Regular cardiac myocyte (primary cell): ENCODE data around the gene PDS5B. TPM values are rescaled to one million over a fixed set of nuclear protein-coding genes. Genes with fewer than 3 reads are reported as not detected.

ENCODE experiments used
- total RNA-seq: library from RNA; depleted of rRNA; stranded (reverse); fragments of >200 nt; gene quantifications from 2 replicates; pipeline ENCODE4 v1.2.3, GENCODE V29; 2014

PDS5B gene, protein sequence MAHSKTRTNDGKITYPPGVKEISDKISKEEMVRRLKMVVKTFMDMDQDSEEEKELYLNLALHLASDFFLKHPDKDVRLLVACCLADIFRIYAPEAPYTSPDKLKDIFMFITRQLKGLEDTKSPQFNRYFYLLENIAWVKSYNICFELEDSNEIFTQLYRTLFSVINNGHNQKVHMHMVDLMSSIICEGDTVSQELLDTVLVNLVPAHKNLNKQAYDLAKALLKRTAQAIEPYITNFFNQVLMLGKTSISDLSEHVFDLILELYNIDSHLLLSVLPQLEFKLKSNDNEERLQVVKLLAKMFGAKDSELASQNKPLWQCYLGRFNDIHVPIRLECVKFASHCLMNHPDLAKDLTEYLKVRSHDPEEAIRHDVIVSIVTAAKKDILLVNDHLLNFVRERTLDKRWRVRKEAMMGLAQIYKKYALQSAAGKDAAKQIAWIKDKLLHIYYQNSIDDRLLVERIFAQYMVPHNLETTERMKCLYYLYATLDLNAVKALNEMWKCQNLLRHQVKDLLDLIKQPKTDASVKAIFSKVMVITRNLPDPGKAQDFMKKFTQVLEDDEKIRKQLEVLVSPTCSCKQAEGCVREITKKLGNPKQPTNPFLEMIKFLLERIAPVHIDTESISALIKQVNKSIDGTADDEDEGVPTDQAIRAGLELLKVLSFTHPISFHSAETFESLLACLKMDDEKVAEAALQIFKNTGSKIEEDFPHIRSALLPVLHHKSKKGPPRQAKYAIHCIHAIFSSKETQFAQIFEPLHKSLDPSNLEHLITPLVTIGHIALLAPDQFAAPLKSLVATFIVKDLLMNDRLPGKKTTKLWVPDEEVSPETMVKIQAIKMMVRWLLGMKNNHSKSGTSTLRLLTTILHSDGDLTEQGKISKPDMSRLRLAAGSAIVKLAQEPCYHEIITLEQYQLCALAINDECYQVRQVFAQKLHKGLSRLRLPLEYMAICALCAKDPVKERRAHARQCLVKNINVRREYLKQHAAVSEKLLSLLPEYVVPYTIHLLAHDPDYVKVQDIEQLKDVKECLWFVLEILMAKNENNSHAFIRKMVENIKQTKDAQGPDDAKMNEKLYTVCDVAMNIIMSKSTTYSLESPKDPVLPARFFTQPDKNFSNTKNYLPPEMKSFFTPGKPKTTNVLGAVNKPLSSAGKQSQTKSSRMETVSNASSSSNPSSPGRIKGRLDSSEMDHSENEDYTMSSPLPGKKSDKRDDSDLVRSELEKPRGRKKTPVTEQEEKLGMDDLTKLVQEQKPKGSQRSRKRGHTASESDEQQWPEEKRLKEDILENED (N-terminal part only)
- total RNA-seq = 23.2 and 24.0 TPM in 2 replicates

DNA sequence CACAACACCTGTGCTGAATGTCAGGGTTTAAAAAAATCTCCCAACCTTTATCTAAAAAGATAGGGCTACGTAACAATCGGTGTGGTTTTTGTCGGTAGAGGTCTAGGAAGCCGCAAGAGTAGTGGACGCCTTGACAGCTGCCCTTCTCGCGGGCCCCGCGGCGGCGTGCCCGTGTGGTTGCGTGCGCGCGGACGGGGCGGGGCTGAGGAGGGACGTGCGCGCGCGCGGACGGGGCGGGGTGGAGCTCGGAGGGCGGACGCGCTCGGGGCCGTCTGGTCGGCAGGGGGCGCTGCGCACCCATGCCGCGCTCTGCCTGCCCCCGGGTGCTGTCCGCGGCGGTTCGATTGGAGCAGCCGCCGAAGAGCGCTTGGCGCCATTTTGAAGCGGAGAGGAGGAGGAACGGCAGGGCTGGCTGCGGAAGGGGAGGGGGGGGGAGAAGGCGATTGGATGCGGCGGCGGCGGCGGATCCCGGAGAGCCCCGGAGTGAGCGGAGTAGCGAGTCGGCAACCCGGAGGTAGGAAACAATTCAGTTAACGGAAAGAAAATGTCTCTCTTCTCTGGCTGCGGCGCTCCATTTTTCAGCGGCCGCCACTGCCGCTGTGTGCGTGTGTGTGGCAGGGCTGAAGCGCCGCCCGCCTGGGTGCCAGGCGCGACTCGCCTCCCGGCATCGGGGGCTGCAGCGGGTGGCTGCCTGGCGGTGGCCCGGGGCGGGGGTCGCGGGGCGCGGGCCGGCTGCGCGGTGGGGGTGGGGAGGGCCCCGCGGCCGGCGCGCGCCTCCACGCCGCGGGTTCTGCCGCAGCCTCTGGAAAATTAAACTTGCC lies at the start of gene PDS5B:
TSS of gene PDS5B (plus strand) at position 373 of the 821 bp plus-strand sequence. CDS start 62,321 bp downstream, outside the sequence.

DNA sequence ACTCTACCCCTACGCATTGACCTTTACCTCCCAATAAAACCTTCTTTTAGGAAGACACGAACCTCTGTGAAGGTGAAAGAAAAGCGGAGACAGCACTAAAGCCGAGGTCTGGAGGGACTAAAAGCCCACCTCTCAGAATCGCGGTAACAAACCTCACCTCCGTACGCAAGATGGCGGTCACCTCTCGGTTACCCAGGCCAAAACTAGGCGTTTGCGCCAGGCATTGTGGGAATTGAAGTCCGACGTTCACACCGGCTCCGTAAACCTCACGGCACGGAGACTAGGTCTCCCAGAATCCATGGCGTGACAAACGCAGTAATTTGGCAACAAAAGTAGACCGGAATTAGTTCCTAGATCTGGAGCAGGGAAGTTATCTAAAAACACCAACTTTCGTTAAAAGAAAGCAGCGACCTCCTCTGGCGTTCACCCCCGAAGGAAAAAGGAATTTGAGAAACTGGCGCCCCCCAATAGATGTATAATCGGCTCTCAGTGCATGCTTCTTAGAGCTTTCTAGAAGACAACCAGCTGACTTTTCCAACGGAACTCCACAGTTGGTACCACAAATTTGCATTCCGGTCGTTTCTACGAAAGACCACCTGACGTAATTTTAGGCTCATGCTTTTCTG lies 47.5 kb upstream of the PDS5B start, which contains the start of gene N4BP2L2:
TSS of gene N4BP2L2 (minus strand) at position 175 of the 626 bp plus-strand sequence. CDS start 1,768 bp downstream, outside the sequence.

Other genes starting within 250 kb of the PDS5B start
- 0.58 and 8.2 TPM in 2 replicates for gene N4BP2L1, start 158.3 kb upstream of the PDS5B start, total RNA-seq
- 55.0 and 122 TPM in 2 replicates for gene N4BP2L2, start 47.7 kb upstream of the PDS5B start, total RNA-seq